ENCODE data around the gene SORCS3.

GRCh38 chr10:104612571-104613205 lies 28.4 kb upstream of the SORCS3 start:
- TF ChIP-seq CTCF (IDR thresholded peaks at IDR 0.05) (no peak), POLR2A (IDR thresholded peaks at IDR 0.05) (no peak)
